ENCODE results near the gene SPX. TPM values are rescaled to one million over a fixed set of nuclear protein-coding genes. Genes with fewer than 3 reads are reported as not detected.

Gene SPX
- polyA plus RNA-seq, 1 of the 3 experiments (the other 2 are of a cell fraction): not detected

GRCh38 chr12:21507849-21508248, 18.2 kb upstream of the SPX start:
- DNase-seq: no peak
- Histone ChIP-seq H2AFZ (ENCODE audit: low read depth) (no peak overlapping the region), H3K4me1 (ENCODE audit: control insufficient read depth in 1 of 2, insufficient read depth in 2 of 2, low read depth in 1 of 2, low read length in 1 of 2) (peaks cover 2 to 11% of the 10 kb centered on the region in 2 experiments; a peak in 3 of 4 replicates), H3K4me2 (no peak overlapping the region), H3K9me3 (no peaks in the 10 kb centered on the region), H3K9me2 (no peaks in the 10 kb centered on the region; the same call in 1 of the 2 replicates), H3K4me3 (ENCODE audit: low read depth in 2 of 2, low read length in 1 of 2) (no peak overlapping the region), H3K27ac (ENCODE audit: low read depth in 2 of 2, low read length in 1 of 2) (no peak overlapping the region), H3F3A (replicated peaks; ENCODE audit: insufficient read depth) (no peaks in the 10 kb centered on the region), H3K9ac (no peak overlapping the region), H3K27me3 (ENCODE audit: insufficient read depth) (no peaks in the 10 kb centered on the region), H4K20me1 (ENCODE audit: insufficient read depth) (peaks cover 59% of the 10 kb centered on the region), H3K36me3 (replicated peaks in 1 of 2; ENCODE audit: control insufficient read depth in 1 of 2, insufficient read depth in 2 of 2, low read length in 1 of 2) (peaks cover 36 to 60% of the 10 kb centered on the region in 2 experiments), H3K79me2 (ENCODE audit: insufficient read depth) (peaks cover 78% of the 10 kb centered on the region)
- TF ChIP-seq ZBTB33 (IDR thresholded peaks at IDR 0.05; ENCODE audit: borderline replicate concordance, low read depth) (no peak), NRF1 (IDR thresholded peaks at IDR 0.05; ENCODE audit: low read depth, low read length) (no peak), TCF12 (IDR thresholded peaks at IDR 0.05) (no peak), SMC3 (IDR thresholded peaks at IDR 0.05; ENCODE audit: low read depth, low read length) (no peak), MXI1 (IDR thresholded peaks at IDR 0.05; ENCODE audit: low read depth, low read length) (no peak), FOXJ3 (CRISPR knock-in tag; IDR thresholded peaks at IDR 0.05) (no peak), YY1 (IDR thresholded peaks at IDR 0.05; ENCODE audit: low read depth) (no peak), REST (IDR thresholded peaks at IDR 0.05; ENCODE audit: low read depth, low read length) (no peak), USF2 (IDR thresholded peaks at IDR 0.05; ENCODE audit: borderline replicate concordance, low read depth, low read length) (no peak), CHD2 (IDR thresholded peaks at IDR 0.05; ENCODE audit: low read length, partially characterized antibody) (no peak), JUND (IDR thresholded peaks at IDR 0.05) (no peak), EP300 (IDR thresholded peaks at IDR 0.05; ENCODE audit: borderline replicate concordance in 1 of 2, low read depth in 1 of 2, low read length in 1 of 2) (no peak), PBX3 (IDR thresholded peaks at IDR 0.05) (no peak), RAD21 (IDR thresholded peaks at IDR 0.05; ENCODE audit: low read length) (no peak), FOSL2 (IDR thresholded peaks at IDR 0.05; ENCODE audit: borderline replicate concordance, low read depth) (no peak), MEF2A (IDR thresholded peaks at IDR 0.05; ENCODE audit: borderline replicate concordance, low read depth) (no peak), GABPA (IDR thresholded peaks at IDR 0.05; ENCODE audit: low read depth) (no peak), IRF3 (IDR thresholded peaks at IDR 0.05; ENCODE audit: low read depth, low read length) (no peak)
- ChIA-PET CTCF (interaction anchor here (1.3 kb wide), 1 partner anchor 173 kb away, joined by 4 read pairs; no protein-coding TSS in a partner anchor), POLR2A (no interaction called here)
- WGBS (ENCODE audit: low lambda C conversion rate): 90% methylated on average over 2 of the region's 2 CpGs

Data from SK-N-SH (cell line).